ENCODE results near the gene MAS1L. TPM values are rescaled to one million over a fixed set of nuclear protein-coding genes. Genes with fewer than 3 reads are reported as not detected.

Gene MAS1L
- total RNA-seq, 2 donors from 2014 or later = not detected

DNA sequence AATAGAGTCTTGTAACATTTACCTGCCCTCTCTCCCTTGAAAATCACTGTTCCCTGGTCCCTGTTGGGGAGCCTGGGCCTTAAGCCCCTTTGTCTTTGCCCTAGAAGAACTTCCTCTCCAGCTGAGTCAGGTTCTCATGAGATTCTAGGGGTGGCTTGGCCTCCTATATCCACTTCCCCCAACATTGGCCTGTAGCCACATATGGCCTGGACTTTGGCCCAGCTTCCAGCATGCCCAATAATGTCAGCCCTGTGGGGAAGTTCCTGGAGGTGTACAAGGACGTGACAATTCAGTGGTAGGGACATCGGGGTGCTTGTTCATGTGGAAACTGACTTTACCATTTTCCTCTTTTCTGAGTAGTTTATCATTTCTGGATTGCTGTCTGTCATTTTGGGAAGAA lies 17.2 kb upstream of the MAS1L start:
- Mint-ChIP-seq H3K27ac (no peak overlapping the region), H3K27me3 (peaks cover 39% of the 10 kb centered on the region), H3K4me3 (no peak overlapping the region), H3K36me3 (ENCODE audit: low read depth) (no peaks in the 10 kb centered on the region), H3K4me1 (no peaks in the 10 kb centered on the region)
- no peaks in the 10 kb centered on the region for H3K9me3 ChIP-seq (ENCODE audit: control insufficient read depth, low read length, poor library complexity, severe bottlenecking)
- no peak for ATAC-seq
- no peak for DNase-seq

DNA sequence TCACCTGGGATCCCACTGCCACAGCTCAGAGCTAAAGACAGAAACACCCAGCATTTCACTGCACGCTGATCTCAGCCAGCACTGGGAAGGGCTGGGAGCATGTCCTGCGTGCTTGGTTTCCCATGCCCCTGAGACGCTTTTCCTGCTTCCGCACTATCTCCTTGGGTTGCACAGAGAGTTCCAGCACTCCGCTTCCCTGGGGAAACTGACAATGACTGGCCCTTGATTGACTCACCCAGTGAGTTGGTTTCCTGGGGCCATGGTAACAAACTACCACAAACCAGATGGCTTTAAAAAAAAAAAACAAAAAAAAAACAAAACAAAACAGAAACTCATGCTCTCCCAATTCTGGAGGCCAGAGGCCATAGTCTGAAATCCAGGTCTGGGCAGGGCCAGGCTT lies 14.8 kb upstream of the MAS1L start:
- no peak overlapping the region for H3K4me3 Mint-ChIP-seq
- H3K36me3 Mint-ChIP-seq (ENCODE audit: low read depth) = no peaks in the 10 kb centered on the region
- H3K9me3 ChIP-seq (ENCODE audit: control insufficient read depth, low read length, poor library complexity, severe bottlenecking) = no peaks in the 10 kb centered on the region
- DNase-seq (no peak), ATAC-seq (no peak)
- no peak overlapping the region for H3K27ac Mint-ChIP-seq
- peaks cover 45% of the 10 kb centered on the region for H3K27me3 Mint-ChIP-seq
- no peaks in the 10 kb centered on the region for H3K4me1 Mint-ChIP-seq

- no peaks in the 10 kb centered on the region for H3K9me3 ChIP-seq (ENCODE audit: control insufficient read depth, low read length, poor library complexity, severe bottlenecking)
- Mint-ChIP-seq H3K36me3 (ENCODE audit: low read depth) (no peaks in the 10 kb centered on the region), H3K27me3 (peaks cover 48% of the 10 kb centered on the region), H3K4me1 (no peaks in the 10 kb centered on the region), H3K4me3 (no peak overlapping the region), H3K27ac (no peak overlapping the region)
- no peak for DNase-seq
- no peak for ATAC-seq
Observed at GRCh38 chr6:29502181-29502580, 14.4 kb upstream of the MAS1L start.

- Mint-ChIP-seq H3K27me3 (peaks cover 59% of the 10 kb centered on the region), H3K4me1 (no peaks in the 10 kb centered on the region), H3K4me3 (no peak overlapping the region), H3K27ac (no peak overlapping the region), H3K36me3 (ENCODE audit: low read depth) (no peaks in the 10 kb centered on the region)
- DNase-seq = no peak
- no peaks in the 10 kb centered on the region for H3K9me3 ChIP-seq (ENCODE audit: control insufficient read depth, low read length, poor library complexity, severe bottlenecking)
- no peak for ATAC-seq
Observed at GRCh38 chr6:29501106-29501505, 13.3 kb upstream of the MAS1L start.

DNA sequence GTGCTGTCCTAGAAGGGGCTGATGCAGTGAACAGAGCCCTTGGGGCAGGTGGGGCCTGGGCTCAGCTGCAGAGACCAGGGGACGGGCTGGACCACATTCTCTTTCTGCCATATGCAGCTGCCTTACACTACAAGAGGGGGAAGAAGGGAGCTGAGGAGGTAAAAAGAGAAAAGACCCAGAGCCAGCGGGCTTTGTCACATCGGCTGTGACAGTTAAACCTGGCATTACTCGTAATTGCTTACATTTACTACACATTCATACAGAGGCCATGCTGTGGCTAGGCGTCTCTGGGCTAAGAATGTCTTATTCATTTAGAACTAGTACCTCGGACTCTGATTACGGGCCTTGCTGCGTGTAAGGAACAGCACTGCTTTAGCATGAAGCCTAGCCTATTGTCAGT lies 12.8 kb upstream of the MAS1L start:
- Mint-ChIP-seq H3K27ac (no peak overlapping the region), H3K27me3 (peaks cover 59% of the 10 kb centered on the region), H3K4me1 (no peaks in the 10 kb centered on the region), H3K36me3 (ENCODE audit: low read depth) (no peaks in the 10 kb centered on the region), H3K4me3 (no peak overlapping the region)
- no peaks in the 10 kb centered on the region for H3K9me3 ChIP-seq (ENCODE audit: control insufficient read depth, low read length, poor library complexity, severe bottlenecking)
- ATAC-seq (no peak), DNase-seq (no peak)

- DNase-seq = no peak
- Mint-ChIP-seq H3K27ac (no peak overlapping the region), H3K4me3 (no peak overlapping the region), H3K36me3 (ENCODE audit: low read depth) (no peaks in the 10 kb centered on the region), H3K4me1 (no peaks in the 10 kb centered on the region), H3K27me3 (peaks cover 59% of the 10 kb centered on the region)
- no peak for ATAC-seq
- no peaks in the 10 kb centered on the region for H3K9me3 ChIP-seq (ENCODE audit: control insufficient read depth, low read length, poor library complexity, severe bottlenecking)
Observed at GRCh38 chr6:29499704-29500103, 11.9 kb upstream of the MAS1L start.

DNA sequence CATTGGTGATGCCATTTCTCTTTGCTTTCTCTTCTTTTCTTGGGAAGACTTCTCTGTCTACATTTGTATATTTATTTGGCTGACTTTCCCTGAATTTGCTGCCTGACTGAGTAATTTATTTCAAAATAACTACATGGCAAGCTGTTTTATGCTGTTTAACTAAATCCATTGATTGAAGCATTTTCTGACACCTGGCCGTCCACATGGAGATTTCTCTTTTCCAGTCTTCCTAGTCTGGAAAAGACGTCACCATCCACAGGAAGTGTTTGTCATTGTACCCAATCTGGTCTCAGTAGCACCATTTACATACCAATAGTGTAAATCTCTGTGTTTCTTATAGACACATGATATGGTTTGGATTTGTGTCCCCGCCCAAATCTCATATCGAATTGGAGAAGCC lies 9.2 kb upstream of the MAS1L start:
- ATAC-seq = no peak
- no peak for DNase-seq
- H3K4me3 Mint-ChIP-seq = no peak overlapping the region
- H3K4me1 Mint-ChIP-seq = peaks cover 5% of the 10 kb centered on the region
- peaks cover 51% of the 10 kb centered on the region for H3K27me3 Mint-ChIP-seq
- H3K9me3 ChIP-seq (ENCODE audit: control insufficient read depth, low read length, poor library complexity, severe bottlenecking) = no peaks in the 10 kb centered on the region
- H3K36me3 Mint-ChIP-seq (ENCODE audit: low read depth) = no peaks in the 10 kb centered on the region
- no peak overlapping the region for H3K27ac Mint-ChIP-seq

DNA sequence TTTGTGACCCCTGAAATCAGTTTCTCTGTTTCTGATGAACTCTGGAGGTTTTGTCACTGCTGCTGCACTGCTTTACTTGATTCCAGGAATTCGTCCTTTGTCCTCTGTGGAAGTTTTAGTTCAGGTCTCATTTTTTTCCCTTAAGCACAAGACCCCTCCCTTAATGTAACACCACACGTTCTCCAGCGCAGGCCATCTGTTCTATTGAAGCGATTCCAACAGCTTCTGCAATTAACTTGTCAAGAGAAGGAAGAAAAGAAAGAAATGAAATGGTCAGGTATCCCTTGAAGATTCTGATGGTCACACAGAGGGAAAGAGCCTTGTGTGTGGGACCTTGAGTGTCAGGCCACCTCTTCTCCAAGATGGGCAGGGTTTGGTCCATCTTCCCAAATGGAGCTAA lies 7.8 kb upstream of the MAS1L start:
- Mint-ChIP-seq H3K27ac (no peak overlapping the region), H3K36me3 (ENCODE audit: low read depth) (no peaks in the 10 kb centered on the region), H3K4me1 (peaks cover 5% of the 10 kb centered on the region), H3K4me3 (no peak overlapping the region), H3K27me3 (peaks cover 53% of the 10 kb centered on the region)
- ATAC-seq = no peak
- H3K9me3 ChIP-seq (ENCODE audit: control insufficient read depth, low read length, poor library complexity, severe bottlenecking) = no peaks in the 10 kb centered on the region
- no peak for DNase-seq

DNA sequence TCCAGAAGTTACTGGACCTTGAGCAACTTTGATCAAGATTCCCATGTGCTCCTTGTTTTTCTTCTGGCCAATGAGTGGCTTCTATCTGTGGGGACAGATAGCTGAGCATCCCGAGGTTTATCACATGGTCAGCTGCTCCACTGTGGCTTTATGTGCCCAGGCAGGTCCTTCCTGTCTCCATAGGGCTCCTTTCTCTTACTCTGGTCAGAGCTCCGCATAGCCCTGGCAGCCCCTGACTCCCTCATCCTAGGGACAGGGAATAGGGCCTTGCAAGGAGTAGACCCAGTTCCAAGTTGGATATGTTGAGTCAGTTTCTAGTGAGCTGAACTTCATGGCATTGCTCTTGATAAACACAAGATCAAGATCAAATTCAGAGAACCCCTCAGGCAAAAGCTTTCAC lies 6.4 kb upstream of the MAS1L start:
- DNase-seq = no peak
- H3K9me3 ChIP-seq (ENCODE audit: control insufficient read depth, low read length, poor library complexity, severe bottlenecking) = no peaks in the 10 kb centered on the region
- peaks cover 49% of the 10 kb centered on the region for H3K27me3 Mint-ChIP-seq
- H3K27ac Mint-ChIP-seq = no peak overlapping the region
- no peak overlapping the region for H3K4me3 Mint-ChIP-seq
- no peaks in the 10 kb centered on the region for H3K36me3 Mint-ChIP-seq (ENCODE audit: low read depth)
- ATAC-seq = no peak
- peaks cover 8% of the 10 kb centered on the region for H3K4me1 Mint-ChIP-seq

DNA sequence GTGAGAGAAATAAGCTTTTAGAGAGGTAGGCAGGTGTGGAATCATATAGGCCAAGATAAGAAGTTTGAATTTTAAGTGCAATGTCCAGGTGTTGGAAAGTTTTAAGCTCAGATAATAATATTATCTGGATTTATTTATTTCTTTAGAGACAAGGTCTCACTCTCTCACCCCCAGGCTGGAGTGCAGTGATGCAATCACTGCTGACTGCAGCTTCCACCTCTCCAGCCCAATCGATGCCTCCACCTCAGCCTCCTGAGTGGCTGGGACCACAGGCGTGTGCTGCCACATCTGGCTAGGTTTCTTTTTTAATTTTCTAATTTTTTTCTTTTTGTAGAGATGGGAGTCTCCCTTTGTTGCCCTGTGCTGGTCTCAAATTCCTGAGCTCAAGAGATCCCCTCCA lies 5.5 kb upstream of the MAS1L start:
- Mint-ChIP-seq H3K4me3 (no peak overlapping the region), H3K27ac (no peak overlapping the region), H3K27me3 (peaks cover 42% of the 10 kb centered on the region), H3K36me3 (ENCODE audit: low read depth) (no peaks in the 10 kb centered on the region), H3K4me1 (peaks cover 8% of the 10 kb centered on the region)
- no peaks in the 10 kb centered on the region for H3K9me3 ChIP-seq (ENCODE audit: control insufficient read depth, low read length, poor library complexity, severe bottlenecking)
- DNase-seq (no peak), ATAC-seq (no peak)

DNA sequence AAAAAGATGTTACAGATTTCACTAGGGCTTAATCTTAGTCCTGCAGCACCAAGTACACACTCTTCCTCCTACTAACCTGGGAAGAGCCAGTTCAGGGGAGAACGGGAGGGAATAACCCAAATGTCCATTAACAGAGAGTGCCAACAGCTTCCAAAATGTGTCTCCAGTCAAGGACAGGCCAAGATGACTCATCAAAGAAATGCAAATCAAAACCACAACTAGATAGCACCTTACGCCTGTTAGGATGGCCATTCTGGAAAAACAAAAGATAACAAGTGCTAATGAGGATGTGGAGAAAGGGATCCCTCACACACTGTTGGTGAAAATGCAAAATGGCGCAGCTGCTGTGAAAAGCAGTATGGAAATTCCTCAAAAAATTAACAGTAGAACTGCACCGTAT lies 3.8 kb upstream of the MAS1L start:
- Mint-ChIP-seq H3K27ac (no peak overlapping the region), H3K4me3 (no peak overlapping the region), H3K36me3 (ENCODE audit: low read depth) (no peaks in the 10 kb centered on the region), H3K27me3 (peaks cover 43% of the 10 kb centered on the region), H3K4me1 (peaks cover 10% of the 10 kb centered on the region)
- H3K9me3 ChIP-seq (ENCODE audit: control insufficient read depth, low read length, poor library complexity, severe bottlenecking) = no peaks in the 10 kb centered on the region
- no peak for DNase-seq
- no peak for ATAC-seq

DNA sequence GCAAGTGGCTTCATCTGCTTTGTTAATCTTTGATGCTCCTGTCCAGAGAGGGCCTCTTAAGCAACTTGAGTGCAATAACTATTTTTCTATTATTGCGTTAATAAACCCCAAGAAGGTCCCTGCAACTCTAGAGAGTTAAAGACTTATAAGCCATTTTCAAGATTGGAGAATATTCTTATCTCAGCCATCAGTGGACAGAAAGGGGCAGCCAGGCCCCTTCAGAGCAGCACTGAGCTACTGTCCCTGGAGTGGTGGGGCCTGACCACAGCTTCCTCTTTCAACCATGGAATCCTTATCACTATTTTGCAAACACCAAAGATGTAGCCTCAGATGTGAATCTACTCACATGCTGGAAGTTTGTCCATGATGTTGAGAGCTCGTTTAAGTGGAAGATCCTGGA lies 2.8 kb upstream of the MAS1L start:
- Mint-ChIP-seq H3K27me3 (peaks cover 41% of the 10 kb centered on the region), H3K4me3 (no peak overlapping the region), H3K4me1 (peaks cover 10% of the 10 kb centered on the region), H3K27ac (no peak overlapping the region), H3K36me3 (ENCODE audit: low read depth) (no peaks in the 10 kb centered on the region)
- ATAC-seq (no peak), DNase-seq (no peak)
- H3K9me3 ChIP-seq (ENCODE audit: control insufficient read depth, low read length, poor library complexity, severe bottlenecking) = no peaks in the 10 kb centered on the region

- peaks cover 10% of the 10 kb centered on the region for H3K4me1 Mint-ChIP-seq
- ATAC-seq = no peak
- no peaks in the 10 kb centered on the region for H3K36me3 Mint-ChIP-seq (ENCODE audit: low read depth)
- H3K27ac Mint-ChIP-seq = no peak overlapping the region
- no peaks in the 10 kb centered on the region for H3K9me3 ChIP-seq (ENCODE audit: control insufficient read depth, low read length, poor library complexity, severe bottlenecking)
- no peak overlapping the region for H3K4me3 Mint-ChIP-seq
- DNase-seq = no peak
- peaks cover 38% of the 10 kb centered on the region for H3K27me3 Mint-ChIP-seq
Observed at GRCh38 chr6:29490055-29490454, 2.3 kb upstream of the MAS1L start.

DNA sequence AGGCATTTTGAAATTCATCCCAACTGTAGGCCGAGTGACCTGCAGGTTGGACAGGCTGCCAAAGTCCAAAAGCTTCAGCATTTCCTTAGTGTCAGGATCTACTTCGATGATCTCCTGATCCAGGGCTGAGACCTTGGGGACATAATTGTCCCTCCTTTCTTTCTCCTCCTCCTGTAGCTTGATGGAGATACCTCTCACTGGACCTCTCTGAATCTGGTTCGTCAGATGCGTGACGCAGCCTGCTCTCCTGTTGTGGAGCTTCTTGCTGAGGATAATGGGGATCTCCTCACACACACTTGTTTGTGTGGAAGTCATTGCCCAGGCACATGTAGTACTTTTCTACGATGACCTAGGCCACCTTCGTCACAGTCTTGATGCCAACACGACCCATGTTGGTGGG lies 1.5 kb upstream of the MAS1L start:
- no peaks in the 10 kb centered on the region for H3K36me3 Mint-ChIP-seq (ENCODE audit: low read depth)
- ATAC-seq = no peak
- DNase-seq = no peak
- no peak overlapping the region for H3K27ac Mint-ChIP-seq
- peaks cover 10% of the 10 kb centered on the region for H3K4me1 Mint-ChIP-seq
- H3K27me3 Mint-ChIP-seq = peaks cover 34% of the 10 kb centered on the region
- no peak overlapping the region for H3K4me3 Mint-ChIP-seq
- no peaks in the 10 kb centered on the region for H3K9me3 ChIP-seq (ENCODE audit: control insufficient read depth, low read length, poor library complexity, severe bottlenecking)

- no peak overlapping the region for H3K4me3 Mint-ChIP-seq
- no peaks in the 10 kb centered on the region for H3K9me3 ChIP-seq (ENCODE audit: control insufficient read depth, low read length, poor library complexity, severe bottlenecking)
- DNase-seq (no peak), ATAC-seq (no peak)
- H3K27me3 Mint-ChIP-seq = peaks cover 34% of the 10 kb centered on the region
- H3K27ac Mint-ChIP-seq = no peak overlapping the region
- no peaks in the 10 kb centered on the region for H3K36me3 Mint-ChIP-seq (ENCODE audit: low read depth)
- H3K4me1 Mint-ChIP-seq = peaks cover 10% of the 10 kb centered on the region
Observed at GRCh38 chr6:29488874-29489273, 1.1 kb upstream of the MAS1L start.
